Fibroblast of the conjunctiva (primary cell): ENCODE results near the gene TMEM178A.
"Not testable (repeated sequence)": the region's sequence is repeated elsewhere in the genome, so short reads cannot be mapped to it uniquely, and the experiment has no call there.

Experiments
- DNase-seq: peaks from one replicate; pipeline ENCODE4 v3.0.0-alpha.2; 2010; ENCODE audit warnings: low read depth

Gene TMEM178A

GRCh38 chr2:39715822-39716221, 50.1 kb downstream of the TMEM178A start:
- no peak for DNase-seq

DNA sequence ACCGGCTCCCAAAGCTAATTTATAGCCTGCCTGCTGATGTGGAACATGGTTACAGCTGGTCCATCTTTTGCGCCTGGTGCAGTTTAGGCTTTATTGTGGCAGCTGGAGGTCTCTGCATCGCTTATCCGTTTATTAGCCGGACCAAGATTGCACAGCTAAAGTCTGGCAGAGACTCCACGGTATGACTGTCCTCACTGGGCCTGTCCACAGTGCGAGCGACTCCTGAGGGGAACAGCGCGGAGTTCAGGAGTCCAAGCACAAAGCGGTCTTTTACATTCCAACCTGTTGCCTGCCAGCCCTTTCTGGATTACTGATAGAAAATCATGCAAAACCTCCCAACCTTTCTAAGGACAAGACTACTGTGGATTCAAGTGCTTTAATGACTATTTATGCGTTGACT, 51.4 kb downstream of the TMEM178A start:
- no peak for DNase-seq

- no peak for DNase-seq
These were observed 52.8 kb downstream of the TMEM178A start for GRCh38 chr2:39718483-39718882.

DNA sequence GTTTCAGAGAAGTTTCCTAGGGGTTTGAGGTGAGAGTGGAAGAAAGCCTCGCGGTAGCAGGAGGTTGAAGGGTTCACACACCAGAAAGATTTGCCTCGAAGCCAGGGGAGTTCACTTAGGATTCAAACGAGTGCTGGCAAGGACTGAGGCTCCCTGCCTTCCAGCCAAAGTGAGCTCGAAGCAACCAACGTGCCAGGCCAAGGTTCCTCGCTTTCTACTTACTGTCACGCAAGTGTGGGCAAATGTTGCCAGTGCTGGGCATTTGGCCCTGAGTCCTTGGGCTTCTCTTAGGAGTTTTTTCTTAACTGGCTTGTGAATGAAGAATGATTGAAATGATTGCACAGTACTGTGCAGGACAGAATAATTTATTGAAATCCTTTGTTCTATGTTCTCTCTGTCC, 53.6 kb downstream of the TMEM178A start:
- DNase-seq, result no peak

DNA sequence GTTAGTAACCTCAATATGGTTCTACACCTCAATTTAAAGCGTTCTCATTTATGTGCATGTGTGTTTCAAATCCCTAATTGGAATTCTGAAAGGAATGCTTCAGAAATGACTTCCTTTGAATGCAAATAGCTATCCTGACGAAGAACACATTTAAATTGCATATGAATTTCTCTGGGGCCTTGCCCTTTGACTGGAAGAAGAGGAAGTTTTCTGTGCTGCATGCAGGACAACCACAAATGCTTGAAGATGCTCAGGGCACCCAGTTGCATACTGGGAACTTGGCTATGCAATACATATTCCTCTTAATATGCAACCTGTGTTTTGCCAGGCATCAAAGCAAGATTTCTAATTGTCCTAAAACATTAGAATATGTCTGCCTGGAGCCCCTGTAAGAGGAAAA, 55.3 kb downstream of the TMEM178A start:
- no peak for DNase-seq

- DNase-seq, result no peak
These were observed 57.8 kb downstream of the TMEM178A start for GRCh38 chr2:39723497-39723896.

GRCh38 chr2:39723946-39724827, 58.5 kb downstream of the TMEM178A start:
- no peak for DNase-seq

GRCh38 chr2:39724828-39725144, 59.1 kb downstream of the TMEM178A start:
- no peak for DNase-seq

GRCh38 chr2:39725401-39725800, 59.7 kb downstream of the TMEM178A start:
- DNase-seq, result no peak

DNA sequence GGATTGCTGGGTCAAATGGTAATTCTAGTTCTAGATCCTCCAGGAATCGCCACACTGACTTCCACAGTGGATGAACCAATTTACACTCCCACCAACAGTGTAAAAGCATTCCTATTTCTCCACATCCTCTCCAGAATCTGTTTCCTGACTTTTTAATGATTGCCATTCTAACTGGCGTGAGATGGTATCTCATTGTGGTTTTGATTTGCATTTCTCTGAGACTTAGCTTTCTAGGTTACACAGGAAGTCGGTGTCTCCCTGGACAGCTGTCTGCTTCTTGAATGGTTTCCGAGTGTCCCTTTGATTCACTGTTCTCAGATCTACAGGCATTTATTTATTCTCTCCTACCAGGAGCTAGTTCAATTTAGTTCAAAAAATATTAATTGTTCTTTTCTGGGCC, 62.4 kb downstream of the TMEM178A start:
- not testable (repeated sequence) for DNase-seq

GRCh38 chr2:39728941-39729351, 63.2 kb downstream of the TMEM178A start:
- no peak for DNase-seq

DNA sequence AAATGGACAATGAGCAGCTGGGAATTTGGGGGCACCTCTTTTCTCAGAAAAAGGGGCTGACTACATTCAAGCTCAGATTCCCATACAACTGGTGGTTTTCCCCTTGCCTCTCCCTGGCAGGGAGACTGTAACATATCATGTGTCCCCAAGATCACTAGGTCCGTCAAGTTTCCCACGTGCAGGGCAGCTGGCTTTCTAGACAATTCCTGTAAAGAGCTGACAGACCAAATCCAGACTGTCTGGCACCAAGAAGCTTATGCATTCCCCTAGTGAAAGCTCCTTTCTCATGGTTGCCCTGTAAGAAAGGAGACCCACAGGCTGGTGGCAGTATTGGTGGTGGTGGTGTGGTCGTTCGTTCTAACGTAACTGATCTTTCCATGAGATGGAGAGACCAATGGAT, 64.6 kb downstream of the TMEM178A start:
- DNase-seq, result no peak

GRCh38 chr2:39730685-39731302, 65.1 kb downstream of the TMEM178A start:
- no peak for DNase-seq

DNA sequence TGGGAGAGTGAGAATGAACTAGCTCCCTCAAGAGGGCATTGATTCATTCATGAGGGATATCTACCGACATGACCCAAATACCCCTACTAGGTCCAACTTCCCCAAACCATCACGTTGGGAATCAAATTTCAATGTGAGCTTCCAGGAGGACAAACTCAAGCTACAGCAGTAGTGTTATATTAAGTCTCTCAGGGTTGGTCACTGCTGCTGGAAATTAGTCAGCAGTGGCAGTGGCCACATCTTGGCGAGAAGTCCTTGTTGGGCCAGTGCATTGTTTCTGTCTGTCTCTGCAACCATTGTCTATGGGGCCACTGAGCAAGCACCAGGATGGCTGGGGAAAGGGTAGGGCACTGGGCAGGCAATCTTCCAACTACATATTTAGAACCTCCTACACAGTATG, 65.8 kb downstream of the TMEM178A start:
- DNase-seq, result no peak

DNA sequence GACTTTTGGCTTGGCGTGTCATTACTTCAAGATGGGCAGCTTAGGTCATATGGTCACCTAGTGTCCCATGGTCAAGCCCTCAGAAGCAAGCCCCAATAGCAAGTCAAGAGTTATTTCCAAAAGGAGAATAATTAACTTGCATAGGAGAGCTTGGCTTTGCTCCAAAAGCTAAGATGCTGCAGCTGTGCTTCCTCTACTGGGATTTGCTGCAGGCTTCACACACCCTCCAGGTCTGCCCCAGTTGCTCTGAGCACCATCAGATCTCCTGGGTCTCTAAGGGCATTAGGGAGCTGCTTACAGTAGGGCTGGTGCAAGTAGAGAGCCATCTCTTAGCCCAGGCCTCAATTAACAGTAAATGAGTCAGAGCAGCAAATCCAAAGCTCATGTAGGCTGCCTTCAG, 66.8 kb downstream of the TMEM178A start:
- no peak for DNase-seq

GRCh38 chr2:39733070-39733674, 67.5 kb downstream of the TMEM178A start:
- no peak for DNase-seq

DNA sequence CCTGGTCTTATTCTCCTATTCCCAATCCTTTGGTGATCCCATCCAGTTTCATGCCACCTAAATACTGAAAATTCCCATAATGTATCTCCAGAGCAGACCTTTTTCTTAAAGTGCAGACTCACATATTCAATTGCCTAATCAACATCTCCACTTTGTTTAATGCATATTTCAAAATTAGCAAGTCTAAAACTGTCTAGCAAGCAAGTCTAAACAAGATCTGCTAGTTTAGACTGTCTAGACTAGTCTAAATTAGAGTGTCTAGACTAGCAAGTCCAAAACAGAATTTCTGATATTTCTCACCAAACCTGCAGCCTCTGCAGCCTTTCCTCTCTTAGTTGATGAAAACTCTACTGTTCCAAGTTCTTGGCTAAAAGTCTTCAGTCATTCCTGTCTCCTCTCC, 68.7 kb downstream of the TMEM178A start:
- DNase-seq, result no peak

GRCh38 chr2:39735648-39736047, 69.9 kb downstream of the TMEM178A start:
- DNase-seq, result no peak

GRCh38 chr2:39736640-39737039, 70.9 kb downstream of the TMEM178A start:
- DNase-seq, result no peak

DNA sequence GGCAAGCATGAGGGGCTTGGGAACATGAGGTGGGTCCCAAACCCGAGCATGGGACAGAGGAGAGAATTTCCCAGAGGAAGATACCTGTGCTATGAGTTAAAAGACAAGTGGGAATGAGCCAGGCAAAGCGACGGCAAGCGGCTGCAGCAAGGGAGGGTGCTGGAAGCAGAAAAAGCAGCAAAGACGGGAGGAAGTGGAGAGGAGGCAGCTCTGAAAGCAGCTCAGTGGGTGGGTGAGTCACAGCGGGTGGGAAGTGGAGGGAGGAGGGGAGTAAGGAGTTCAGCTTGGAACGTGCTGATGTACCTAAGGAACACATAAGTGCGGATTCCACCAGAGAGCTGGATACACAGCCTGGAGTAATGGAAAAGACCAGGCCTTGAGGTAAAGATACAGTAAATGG, 71.9 kb downstream of the TMEM178A start:
- DNase-seq, result peak; percentile 28

- no peak for DNase-seq
These were observed 73.2 kb downstream of the TMEM178A start for GRCh38 chr2:39738936-39739335.

- no peak for DNase-seq
These were observed 73.7 kb downstream of the TMEM178A start for GRCh38 chr2:39739386-39739785.

GRCh38 chr2:39741871-39742270, 76.2 kb downstream of the TMEM178A start:
- no peak for DNase-seq
